Body of pancreas (tissue), 4 donors: ENCODE results near the gene RDH16.

ENCODE experiments used
- POLR2A ChIP-seq, 3 donors: fragments of 450-650 bp; IDR thresholded peaks; one replicate each; pipeline ENCODE4 v1.6.1; 2016; ENCODE audit warnings: antibody characterized with exemption in 3 of 3, mild to moderate bottlenecking in 2 of 3
- TF ChIP-seq, protein P1 (sequence below), 7 experiments: fragments of 450-650 bp in 4 of 7; fragments of 200-600 bp in 3 of 7; sonication (generic) in 3 of 7; IDR thresholded peaks; one replicate each; pipeline ENCODE4 v1.5.1; 2016 to 2019; ENCODE audit warnings: antibody characterized with exemption in 7 of 7

- TF ChIP-seq, protein P1, sequence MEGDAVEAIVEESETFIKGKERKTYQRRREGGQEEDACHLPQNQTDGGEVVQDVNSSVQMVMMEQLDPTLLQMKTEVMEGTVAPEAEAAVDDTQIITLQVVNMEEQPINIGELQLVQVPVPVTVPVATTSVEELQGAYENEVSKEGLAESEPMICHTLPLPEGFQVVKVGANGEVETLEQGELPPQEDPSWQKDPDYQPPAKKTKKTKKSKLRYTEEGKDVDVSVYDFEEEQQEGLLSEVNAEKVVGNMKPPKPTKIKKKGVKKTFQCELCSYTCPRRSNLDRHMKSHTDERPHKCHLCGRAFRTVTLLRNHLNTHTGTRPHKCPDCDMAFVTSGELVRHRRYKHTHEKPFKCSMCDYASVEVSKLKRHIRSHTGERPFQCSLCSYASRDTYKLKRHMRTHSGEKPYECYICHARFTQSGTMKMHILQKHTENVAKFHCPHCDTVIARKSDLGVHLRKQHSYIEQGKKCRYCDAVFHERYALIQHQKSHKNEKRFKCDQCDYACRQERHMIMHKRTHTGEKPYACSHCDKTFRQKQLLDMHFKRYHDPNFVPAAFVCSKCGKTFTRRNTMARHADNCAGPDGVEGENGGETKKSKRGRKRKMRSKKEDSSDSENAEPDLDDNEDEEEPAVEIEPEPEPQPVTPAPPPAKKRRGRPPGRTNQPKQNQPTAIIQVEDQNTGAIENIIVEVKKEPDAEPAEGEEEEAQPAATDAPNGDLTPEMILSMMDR (IDR thresholded peaks at IDR 0.05): no peak
- no peak for TF ChIP-seq POLR2A (IDR thresholded peaks at IDR 0.05)
Observed at GRCh38 chr12:56980268-56980667, 22.9 kb upstream of the RDH16 start.
